Panc1 (cell line): Measurements from ENCODE around the gene SENP1.

Experiments
- POLR2AphosphoS5 ChIP-seq: IDR thresholded peaks from 2 replicates; pipeline ENCODE4 v1.6.1; 2012; ENCODE audit warnings: mild to moderate bottlenecking, low read depth, low read length, moderate library complexity
- REST ChIP-seq, 2 experiments: IDR thresholded peaks; 2 replicates each; pipeline ENCODE4 v1.6.1; 2011 to 2012; ENCODE audit warnings: low read depth in 2 of 2, control low read depth in 1 of 2, low read length in 1 of 2, mild to moderate bottlenecking in 1 of 2, moderate library complexity in 1 of 2; ENCODE audit not compliant: insufficient read depth in 1 of 2
- SIN3A ChIP-seq: IDR thresholded peaks from 2 replicates; pipeline ENCODE4 v1.6.1; 2012; ENCODE audit warnings: low read depth, mild to moderate bottlenecking, low read length, moderate library complexity, borderline replicate concordance; ENCODE audit not compliant: insufficient read depth
- TF ChIP-seq, protein P1 (sequence below): fragments of 450-650 bp; IDR thresholded peaks from 2 replicates; pipeline ENCODE4 v1.5.1; 2017; ENCODE audit warnings: mild to moderate bottlenecking

- TF ChIP-seq, protein P1, sequence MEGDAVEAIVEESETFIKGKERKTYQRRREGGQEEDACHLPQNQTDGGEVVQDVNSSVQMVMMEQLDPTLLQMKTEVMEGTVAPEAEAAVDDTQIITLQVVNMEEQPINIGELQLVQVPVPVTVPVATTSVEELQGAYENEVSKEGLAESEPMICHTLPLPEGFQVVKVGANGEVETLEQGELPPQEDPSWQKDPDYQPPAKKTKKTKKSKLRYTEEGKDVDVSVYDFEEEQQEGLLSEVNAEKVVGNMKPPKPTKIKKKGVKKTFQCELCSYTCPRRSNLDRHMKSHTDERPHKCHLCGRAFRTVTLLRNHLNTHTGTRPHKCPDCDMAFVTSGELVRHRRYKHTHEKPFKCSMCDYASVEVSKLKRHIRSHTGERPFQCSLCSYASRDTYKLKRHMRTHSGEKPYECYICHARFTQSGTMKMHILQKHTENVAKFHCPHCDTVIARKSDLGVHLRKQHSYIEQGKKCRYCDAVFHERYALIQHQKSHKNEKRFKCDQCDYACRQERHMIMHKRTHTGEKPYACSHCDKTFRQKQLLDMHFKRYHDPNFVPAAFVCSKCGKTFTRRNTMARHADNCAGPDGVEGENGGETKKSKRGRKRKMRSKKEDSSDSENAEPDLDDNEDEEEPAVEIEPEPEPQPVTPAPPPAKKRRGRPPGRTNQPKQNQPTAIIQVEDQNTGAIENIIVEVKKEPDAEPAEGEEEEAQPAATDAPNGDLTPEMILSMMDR, result no peak
- TF ChIP-seq REST (IDR thresholded peaks at IDR 0.05; ENCODE audit: insufficient read depth in 1 of 2, low read depth in 2 of 2, low read length in 1 of 2) (no peak), POLR2AphosphoS5 (no peak), SIN3A (no peak)
Observed at GRCh38 chr12:48106681-48107613, 1.1 kb upstream of the SENP1 start.
